ENCODE measurements around the gene MRPS30. TPM values are rescaled to one million over a fixed set of nuclear protein-coding genes. Genes with fewer than 3 reads are reported as not detected.

MRPS30 gene
- total RNA-seq, 1 donor from 2014 or later, result 41.4 TPM

- intact Hi-C loops (cut with micrococcal nuclease), result no loop called here
- no peak for DNase-seq
- H3K4me1 Mint-ChIP-seq, result no peaks in the 10 kb centered on the region
- no peak overlapping the region for H3K4me3 Mint-ChIP-seq
- no peaks in the 10 kb centered on the region for H3K27me3 Mint-ChIP-seq
- no peak overlapping the region for H3K27ac Mint-ChIP-seq
- ChIA-PET CTCF (no interaction called here), POLR2A (no interaction called here)
- ATAC-seq (ENCODE audit: low read depth), result no peak
- H3K9me3 Mint-ChIP-seq, result no peaks in the 10 kb centered on the region
- H3K36me3 Mint-ChIP-seq (ENCODE audit: low read depth), result no peaks in the 10 kb centered on the region
- no peak for TF ChIP-seq CTCF (IDR thresholded peaks at IDR 0.05)
These were observed 37.0 kb downstream of the MRPS30 start for GRCh38 chr5:44845777-44846176.

DNA sequence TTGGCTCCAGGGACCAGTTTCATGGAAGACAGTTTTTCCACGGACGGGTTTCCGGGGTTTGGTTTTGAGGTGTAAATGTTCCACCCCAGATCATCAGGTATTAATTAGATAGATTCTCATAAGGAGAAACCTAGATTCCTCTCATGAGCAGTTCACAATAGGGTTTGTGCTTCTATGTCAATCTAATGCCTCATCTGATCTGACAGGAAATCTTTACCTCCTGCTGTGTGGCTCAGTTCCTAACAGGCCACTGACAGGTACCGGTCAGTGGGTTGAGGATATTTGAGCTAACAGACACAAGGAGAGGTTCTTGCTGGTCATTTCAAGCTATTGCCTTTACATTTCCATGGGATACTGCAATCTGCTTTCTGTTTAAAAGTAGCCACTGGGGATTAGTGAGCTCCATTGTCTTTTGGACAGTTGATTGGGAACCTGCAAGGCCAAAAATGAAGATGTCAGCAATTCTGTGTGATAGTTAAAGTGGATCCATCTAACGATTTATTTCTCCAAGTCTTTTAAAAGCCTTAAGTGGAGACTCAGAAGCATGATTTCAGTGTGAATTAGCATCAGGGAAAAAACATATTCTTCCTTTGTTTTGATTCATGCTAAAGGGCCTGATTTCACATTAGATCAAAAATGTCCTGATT is 38.6 kb downstream of the MRPS30 start:
- intact Hi-C loops (cut with micrococcal nuclease), result no loop called here
- no peaks in the 10 kb centered on the region for H3K4me1 Mint-ChIP-seq
- H3K36me3 Mint-ChIP-seq (ENCODE audit: low read depth), result no peaks in the 10 kb centered on the region
- no peak overlapping the region for H3K27ac Mint-ChIP-seq
- POLR2A ChIA-PET, result no interaction called here
- H3K9me3 Mint-ChIP-seq, result no peaks in the 10 kb centered on the region
- CTCF ChIA-PET, result no interaction called here
- ATAC-seq (ENCODE audit: low read depth) (no peak), DNase-seq (no peak)
- H3K4me3 Mint-ChIP-seq, result no peak overlapping the region
- no peak for TF ChIP-seq CTCF (IDR thresholded peaks at IDR 0.05)
- H3K27me3 Mint-ChIP-seq, result no peaks in the 10 kb centered on the region

- TF ChIP-seq CTCF (IDR thresholded peaks at IDR 0.05), result no peak
- Mint-ChIP-seq H3K36me3 (ENCODE audit: low read depth) (no peaks in the 10 kb centered on the region), H3K27me3 (peaks cover 2% of the 10 kb centered on the region), H3K27ac (no peak overlapping the region), H3K4me1 (no peaks in the 10 kb centered on the region), H3K4me3 (no peak overlapping the region), H3K9me3 (no peaks in the 10 kb centered on the region)
- intact Hi-C loops (cut with micrococcal nuclease), result no loop called here
- POLR2A ChIA-PET, result no interaction called here
- ATAC-seq (ENCODE audit: low read depth), result no peak
- CTCF ChIA-PET, result no interaction called here
- no peak for DNase-seq
These were observed 51.5 kb downstream of the MRPS30 start for GRCh38 chr5:44860267-44860666.

DNA sequence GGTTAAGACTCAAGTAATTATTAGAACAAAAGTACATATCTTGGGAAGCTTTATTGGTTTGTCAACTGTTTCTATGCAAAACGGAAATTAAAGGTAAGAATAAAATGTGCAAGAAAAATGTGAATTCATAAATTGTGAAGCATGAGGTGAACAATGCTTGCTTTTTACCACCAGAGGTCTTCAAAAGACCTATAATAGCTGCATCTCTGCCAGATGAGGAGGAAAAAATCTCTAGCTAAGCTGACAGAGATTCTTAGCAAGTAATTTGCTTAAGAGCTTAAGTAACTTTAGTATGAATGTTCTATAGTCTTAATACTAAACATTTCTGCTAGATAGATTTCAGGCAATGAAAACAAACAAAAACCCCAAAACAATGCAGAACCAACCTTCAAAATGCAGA is 54.1 kb downstream of the MRPS30 start:
- intact Hi-C loops (cut with micrococcal nuclease), result no loop called here

More for the DNA sequence above, 54.1 kb downstream of the MRPS30 start:
- TF ChIP-seq CTCF (IDR thresholded peaks at IDR 0.05), result no peak
- Mint-ChIP-seq H3K9me3 (no peaks in the 10 kb centered on the region), H3K36me3 (ENCODE audit: low read depth) (no peaks in the 10 kb centered on the region), H3K27me3 (peaks cover 5% of the 10 kb centered on the region), H3K27ac (no peak overlapping the region), H3K4me3 (no peak overlapping the region), H3K4me1 (no peaks in the 10 kb centered on the region)
- CTCF ChIA-PET, result no interaction called here
- POLR2A ChIA-PET, result no interaction called here
- no peak for DNase-seq
- ATAC-seq (ENCODE audit: low read depth), result no peak

All from activated B cell treated with CpG ODN at 0.5 μM for 24 hours (primary cell).